Thyroid gland (tissue), 4 donors: ENCODE data around the gene NUDT1. TPM values are rescaled to one million over a fixed set of nuclear protein-coding genes. Genes with fewer than 3 reads are reported as not detected.

ENCODE experiments used
- DNase-seq, 2 donors: peaks; one replicate each; pipeline ENCODE4 v3.0.0-alpha.2; 2019
- H3K27ac ChIP-seq, 3 donors: fragments of 200-600 bp; sonication (generic); 1 replicate in 2 of 3; 2 replicates in 1 of 3; pipeline ENCODE4 v1.5.1; 2016 to 2019; ENCODE audit warnings: mild to moderate bottlenecking in 1 of 3, moderate library complexity in 1 of 3
- H3K27me3 ChIP-seq: fragments of 200-600 bp; sonication (generic); one replicate; pipeline ENCODE4 v1.5.1; 2019
- H3K36me3 ChIP-seq, 2 donors: fragments of 200-600 bp; sonication (generic); one replicate each; pipeline ENCODE4 v1.5.1; 2016 to 2019
- H3K4me1 ChIP-seq, 2 donors: fragments of 200-600 bp; sonication (generic); one replicate each; pipeline ENCODE4 v1.5.1; 2017 to 2019
- H3K4me3 ChIP-seq, 3 donors: fragments of 200-600 bp; sonication (generic); replicated peaks in 1 of 3; 1 replicate in 2 of 3; 2 replicates in 1 of 3; pipeline ENCODE4 v1.5.1; 2016; ENCODE audit warnings: mild to moderate bottlenecking in 1 of 3
- H3K9me3 ChIP-seq: fragments of 200-600 bp; sonication (generic); one replicate; pipeline ENCODE4 v1.5.1; 2017
- POLR2A ChIP-seq, 2 donors: fragments of 450-650 bp; IDR thresholded peaks; one replicate each; pipeline ENCODE4 v1.6.1; 2017; ENCODE audit warnings: antibody characterized with exemption in 2 of 2, mild to moderate bottlenecking in 2 of 2, moderate library complexity in 1 of 2
- WGBS, 2 donors: methylation state at CpG; one replicate each; pipeline ENCODE4 v1.1.5; 2017; 5-methylcytosine and 5-hydroxymethylcytosine counted together
- intact Hi-C: fragments of 100-400 bp; cut with DNase I; formaldehyde crosslinking; loops from one replicate; pipeline ENCODE4 v1.15.1; 2023
- total RNA-seq, 4 donors: library from RNA; depleted of rRNA; stranded (reverse); fragments of >200 nt; gene quantifications; one replicate each; pipeline ENCODE4 v1.2.3, GENCODE V29; 2016
- TF ChIP-seq, protein P1 (sequence below), 6 experiments: fragments of 200-600 bp in 3 of 6; fragments of 450-650 bp in 3 of 6; sonication (generic) in 3 of 6; IDR thresholded peaks; one replicate each; pipeline ENCODE4 v1.5.1; 2016 to 2019; ENCODE audit warnings: antibody characterized with exemption in 6 of 6, mild to moderate bottlenecking in 2 of 6, inconsistent platforms in 1 of 6, moderate library complexity in 1 of 6

Gene NUDT1
- total RNA-seq, 4 donors from 2014 or later, result 7.0 to 11.9 (median 9.8) TPM

DNA sequence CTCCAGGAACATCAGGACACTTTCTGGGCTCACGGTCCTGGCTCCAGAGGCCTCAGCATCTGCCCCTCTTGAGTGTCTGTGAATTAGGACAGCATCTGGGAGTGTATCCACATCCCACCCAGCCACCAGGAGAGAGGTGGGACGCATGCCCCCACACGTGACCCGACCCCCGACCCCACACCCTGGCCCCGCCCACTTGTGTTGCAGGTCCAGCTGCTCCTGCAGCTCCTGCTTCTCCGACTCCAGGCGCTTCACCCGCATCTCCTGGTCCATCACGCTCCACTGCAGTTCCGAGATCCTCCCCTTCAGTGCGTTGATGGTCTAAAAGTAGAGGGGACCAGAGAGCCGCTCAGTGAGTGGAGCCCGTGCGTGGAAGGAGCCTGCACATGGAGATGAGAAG, 22.9 kb upstream of the NUDT1 start:
- TF ChIP-seq, protein P1, sequence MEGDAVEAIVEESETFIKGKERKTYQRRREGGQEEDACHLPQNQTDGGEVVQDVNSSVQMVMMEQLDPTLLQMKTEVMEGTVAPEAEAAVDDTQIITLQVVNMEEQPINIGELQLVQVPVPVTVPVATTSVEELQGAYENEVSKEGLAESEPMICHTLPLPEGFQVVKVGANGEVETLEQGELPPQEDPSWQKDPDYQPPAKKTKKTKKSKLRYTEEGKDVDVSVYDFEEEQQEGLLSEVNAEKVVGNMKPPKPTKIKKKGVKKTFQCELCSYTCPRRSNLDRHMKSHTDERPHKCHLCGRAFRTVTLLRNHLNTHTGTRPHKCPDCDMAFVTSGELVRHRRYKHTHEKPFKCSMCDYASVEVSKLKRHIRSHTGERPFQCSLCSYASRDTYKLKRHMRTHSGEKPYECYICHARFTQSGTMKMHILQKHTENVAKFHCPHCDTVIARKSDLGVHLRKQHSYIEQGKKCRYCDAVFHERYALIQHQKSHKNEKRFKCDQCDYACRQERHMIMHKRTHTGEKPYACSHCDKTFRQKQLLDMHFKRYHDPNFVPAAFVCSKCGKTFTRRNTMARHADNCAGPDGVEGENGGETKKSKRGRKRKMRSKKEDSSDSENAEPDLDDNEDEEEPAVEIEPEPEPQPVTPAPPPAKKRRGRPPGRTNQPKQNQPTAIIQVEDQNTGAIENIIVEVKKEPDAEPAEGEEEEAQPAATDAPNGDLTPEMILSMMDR (IDR thresholded peaks at IDR 0.05), result no peak
- TF ChIP-seq POLR2A (IDR thresholded peaks at IDR 0.05), result no peak
- no peaks in the 10 kb centered on the region for H3K9me3 ChIP-seq
- peaks cover 5 to 7% of the 10 kb centered on the region in 2 donors for H3K4me1 ChIP-seq
- intact Hi-C loops, result no loop called here
- no peak overlapping the region for H3K27ac ChIP-seq
- H3K4me3 ChIP-seq, result no peak overlapping the region
- H3K27me3 ChIP-seq, result no peaks in the 10 kb centered on the region
- H3K36me3 ChIP-seq, result peaks cover 28 to 42% of the 10 kb centered on the region in 2 donors
- DNase-seq, result no peak
- WGBS, 2 donors, result 89 to 92% methylated on average over 13 to 15 of the region's 15 CpGs

DNA sequence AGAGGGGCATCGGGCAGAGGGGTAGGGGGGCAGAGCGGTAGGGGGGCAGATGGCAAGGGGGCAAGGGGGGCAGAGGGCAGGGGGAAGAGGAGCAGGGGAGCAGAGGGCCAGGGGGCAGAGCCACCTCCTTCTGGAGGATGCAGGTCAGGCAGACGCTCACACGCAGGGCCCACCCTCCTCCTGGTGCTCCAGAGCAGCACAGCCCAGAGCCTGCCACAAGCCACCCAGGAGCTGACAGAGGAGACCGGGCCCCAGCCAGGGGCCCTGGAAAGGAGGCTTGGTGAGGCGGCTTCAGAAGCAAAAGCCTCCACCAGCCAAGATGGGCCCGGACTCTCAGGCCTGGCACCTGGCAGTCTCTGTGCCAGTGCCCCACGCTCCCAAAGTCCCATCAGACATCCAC, 22.4 kb upstream of the NUDT1 start:
- no peak for DNase-seq
- no peak overlapping the region for H3K4me3 ChIP-seq
- H3K27ac ChIP-seq, result no peak overlapping the region
- 94 to 97% methylated on average over 8 of the region's 8 CpGs for WGBS, 2 donors
- intact Hi-C loops, result no loop called here
- no peaks in the 10 kb centered on the region for H3K9me3 ChIP-seq
- TF ChIP-seq, protein P1 (IDR thresholded peaks at IDR 0.05), result no peak
- TF ChIP-seq POLR2A (IDR thresholded peaks at IDR 0.05), result no peak
- peaks cover 9 to 12% of the 10 kb centered on the region in 2 donors for H3K4me1 ChIP-seq
- H3K36me3 ChIP-seq, result peaks cover 28 to 37% of the 10 kb centered on the region in 2 donors
- H3K27me3 ChIP-seq, result no peaks in the 10 kb centered on the region

DNA sequence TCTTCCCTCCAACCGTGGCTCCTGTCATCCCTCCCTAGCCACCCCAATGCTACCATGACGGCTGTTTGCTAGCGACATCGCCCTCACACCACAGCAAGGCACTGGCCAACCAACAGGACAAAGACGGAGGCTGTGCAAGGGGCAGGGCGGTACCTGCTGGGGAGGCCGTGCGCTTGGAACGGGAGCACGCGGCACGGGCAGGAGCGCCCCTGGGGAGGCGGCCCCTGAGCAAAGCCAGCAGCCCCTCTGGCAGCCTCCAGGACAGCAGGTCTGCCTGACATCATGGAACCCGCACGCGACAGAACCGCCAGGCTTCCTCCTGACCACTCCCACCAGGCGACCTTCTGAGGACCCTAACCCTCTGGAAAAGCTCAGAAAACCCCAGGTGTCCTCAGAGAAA, 22.0 kb upstream of the NUDT1 start:
- intact Hi-C loops, result no loop called here
- DNase-seq, result no peak
- 96% methylated on average over 14 to 18 of the region's 19 CpGs for WGBS, 2 donors
- no peak overlapping the region for H3K4me3 ChIP-seq
- H3K9me3 ChIP-seq, result no peaks in the 10 kb centered on the region
- peaks cover 28 to 36% of the 10 kb centered on the region in 2 donors for H3K36me3 ChIP-seq
- TF ChIP-seq, protein P1 (IDR thresholded peaks at IDR 0.05), result no peak
- TF ChIP-seq POLR2A (IDR thresholded peaks at IDR 0.05), result no peak
- H3K27ac ChIP-seq, result no peak overlapping the region
- H3K4me1 ChIP-seq, result peaks cover 12 to 16% of the 10 kb centered on the region in 2 donors
- H3K27me3 ChIP-seq, result no peaks in the 10 kb centered on the region

DNA sequence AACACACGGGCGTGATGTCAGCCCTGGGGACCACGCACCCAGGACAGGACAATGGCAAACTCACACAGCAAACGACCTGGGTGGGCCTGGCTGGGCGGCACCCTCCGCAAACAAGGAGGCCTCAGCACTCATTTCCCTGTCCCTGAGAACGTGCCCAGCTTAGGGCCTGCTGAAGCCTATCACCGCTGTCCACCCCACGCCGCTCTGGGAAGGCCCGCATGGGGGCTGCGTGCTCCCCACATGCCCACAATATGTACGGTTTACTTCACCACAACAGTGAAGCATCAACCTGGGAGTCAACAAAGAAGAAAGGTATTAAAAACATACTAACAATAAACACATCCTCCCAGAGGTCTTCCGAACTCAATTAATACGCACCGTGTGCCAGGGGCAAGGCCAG, 21.5 kb upstream of the NUDT1 start:
- TF ChIP-seq, protein P1 (IDR thresholded peaks at IDR 0.05), result no peak
- no peak for TF ChIP-seq POLR2A (IDR thresholded peaks at IDR 0.05)
- H3K9me3 ChIP-seq, result no peaks in the 10 kb centered on the region
- WGBS, 2 donors, result 95 to 96% methylated on average over 16 of the region's 16 CpGs
- H3K4me1 ChIP-seq, result peaks cover 13 to 20% of the 10 kb centered on the region in 2 donors
- no peaks in the 10 kb centered on the region for H3K27me3 ChIP-seq
- H3K27ac ChIP-seq, result no peak overlapping the region
- H3K36me3 ChIP-seq, result peaks cover 27 to 32% of the 10 kb centered on the region in 2 donors
- H3K4me3 ChIP-seq, result no peak overlapping the region
- intact Hi-C loops, result no loop called here
- no peak for DNase-seq

DNA sequence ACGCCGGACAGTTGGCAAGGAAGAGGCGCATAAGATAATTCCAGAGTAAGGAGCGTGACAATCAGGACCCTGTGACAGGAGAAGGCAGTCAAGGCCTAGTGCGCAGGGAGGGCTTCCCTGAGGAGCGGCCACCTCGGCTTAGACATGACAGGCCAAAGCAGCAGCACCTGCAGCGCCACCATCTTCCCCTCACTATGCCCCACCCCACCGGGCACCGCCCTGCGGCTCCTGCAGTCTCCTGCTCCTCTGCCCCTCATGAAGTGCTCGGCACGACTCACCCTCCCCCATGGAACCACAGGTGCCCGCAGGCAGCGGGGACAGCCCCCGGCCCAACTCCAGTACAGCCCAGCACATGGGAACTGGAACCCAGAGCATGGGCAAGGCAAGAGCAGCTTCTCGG, 21.1 kb upstream of the NUDT1 start:
- Histone ChIP-seq H3K27ac (no peak overlapping the region), H3K4me3 (no peak overlapping the region), H3K4me1 (peaks cover 17 to 25% of the 10 kb centered on the region in 2 donors), H3K36me3 (peaks cover 22 to 27% of the 10 kb centered on the region in 2 donors), H3K27me3 (no peaks in the 10 kb centered on the region), H3K9me3 (no peaks in the 10 kb centered on the region)
- 90 to 93% methylated on average over 8 to 17 of the region's 17 CpGs for WGBS, 2 donors
- no peak for DNase-seq
- intact Hi-C loops, result no loop called here
- no peak for TF ChIP-seq POLR2A (IDR thresholded peaks at IDR 0.05)
- TF ChIP-seq, protein P1 (IDR thresholded peaks at IDR 0.05), result no peak
